IPS-18a (cell line): ENCODE results near the gene ENAM.
"Not testable (repeated sequence)": the region's sequence is repeated elsewhere in the genome, so short reads cannot be mapped to it uniquely, and the experiment has no call there.

Experiments used
- H3K27ac ChIP-seq: one replicate; pipeline ENCODE4 v1.5.1; 2013; ENCODE audit warnings: low read length
- H3K27me3 ChIP-seq: one replicate; pipeline ENCODE4 v1.6.1; 2013; ENCODE audit warnings: mild to moderate bottlenecking, low read length; ENCODE audit not compliant: control insufficient read depth, insufficient read depth
- H3K36me3 ChIP-seq: one replicate; pipeline ENCODE4 v1.6.1; 2013; ENCODE audit warnings: low read depth, low read length; ENCODE audit not compliant: control insufficient read depth
- H3K4me1 ChIP-seq: one replicate; pipeline ENCODE4 v1.6.1; 2013; ENCODE audit warnings: low read depth, low read length; ENCODE audit not compliant: control insufficient read depth
- H3K4me3 ChIP-seq: one replicate; pipeline ENCODE4 v1.5.1; 2013; ENCODE audit warnings: low read length
- H3K9ac ChIP-seq: one replicate; pipeline ENCODE4 v1.6.1; 2013; ENCODE audit warnings: mild to moderate bottlenecking, low read length, moderate library complexity
- H3K9me3 ChIP-seq: one replicate; pipeline ENCODE4 v1.6.1; 2013; ENCODE audit warnings: low read depth, low read length; ENCODE audit not compliant: control insufficient read depth

Gene ENAM

GRCh38 chr4:70687392-70687791 lies 58.8 kb downstream of the ENAM start:
- no peaks in the 10 kb centered on the region for H3K9me3 ChIP-seq
- peak overlapping the region; percentile 91 for H3K9ac ChIP-seq
- no peaks in the 10 kb centered on the region for H3K27me3 ChIP-seq
- peaks cover 12% of the 10 kb centered on the region for H3K4me1 ChIP-seq
- H3K27ac ChIP-seq = no peak overlapping the region
- peak overlapping the region; percentile 96 for H3K4me3 ChIP-seq
- H3K36me3 ChIP-seq = peaks cover 9% of the 10 kb centered on the region

- Histone ChIP-seq H3K27ac (peak within 1 kb of the TSS; percentile 86), H3K9me3 (no peaks in the 10 kb centered on the region), H3K4me3 (peak within 1 kb of the TSS; percentile 96), H3K4me1 (peaks cover 12% of the 10 kb centered on the region), H3K27me3 (no peaks in the 10 kb centered on the region), H3K36me3 (peaks cover 9% of the 10 kb centered on the region), H3K9ac (peak within 1 kb of the TSS; percentile 91)
Observed at GRCh38 chr4:70687821-70688794, 59.6 kb downstream of the ENAM start, which contains the start of gene UTP3. Gene UTP3, plus strand, starts transcription at chr4:70688532. Its CDS starts 146 bp downstream, at chr4:70688678.

- H3K27me3 ChIP-seq = no peaks in the 10 kb centered on the region
- no peaks in the 10 kb centered on the region for H3K9me3 ChIP-seq
- H3K36me3 ChIP-seq = peaks cover 9% of the 10 kb centered on the region
- peak overlapping the region; percentile 96 for H3K4me3 ChIP-seq
- peaks cover 12% of the 10 kb centered on the region for H3K4me1 ChIP-seq
- peak overlapping the region; percentile 85 for H3K27ac ChIP-seq
- peak overlapping the region; percentile 91 for H3K9ac ChIP-seq
Observed at GRCh38 chr4:70688795-70689231, 60.3 kb downstream of the ENAM start.

GRCh38 chr4:70691661-70692060 lies 63.1 kb downstream of the ENAM start:
- Histone ChIP-seq H3K27me3 (no peaks in the 10 kb centered on the region), H3K27ac (no peak overlapping the region), H3K9me3 (no peaks in the 10 kb centered on the region), H3K36me3 (peaks cover 9% of the 10 kb centered on the region), H3K9ac (no peak overlapping the region), H3K4me3 (no peak overlapping the region), H3K4me1 (peaks cover 12% of the 10 kb centered on the region)

GRCh38 chr4:70694633-70695032 lies 66.1 kb downstream of the ENAM start:
- H3K9ac ChIP-seq, H3K4me1 ChIP-seq, H3K36me3 ChIP-seq, H3K27me3 ChIP-seq, H3K9me3 ChIP-seq, H3K27ac ChIP-seq, H3K4me3 ChIP-seq: not testable (repeated sequence)
